ENCODE data around the gene B4GALNT2. TPM values are rescaled to one million over a fixed set of nuclear protein-coding genes. Genes with fewer than 3 reads are reported as not detected.
"Not testable (repeated sequence)": the region's sequence is repeated elsewhere in the genome, so short reads cannot be mapped to it uniquely, and the experiment has no call there.

The B4GALNT2 gene
- total RNA-seq, 4 donors from 2014 or later: 0.04 to 0.98 (median 0.80) TPM

DNA sequence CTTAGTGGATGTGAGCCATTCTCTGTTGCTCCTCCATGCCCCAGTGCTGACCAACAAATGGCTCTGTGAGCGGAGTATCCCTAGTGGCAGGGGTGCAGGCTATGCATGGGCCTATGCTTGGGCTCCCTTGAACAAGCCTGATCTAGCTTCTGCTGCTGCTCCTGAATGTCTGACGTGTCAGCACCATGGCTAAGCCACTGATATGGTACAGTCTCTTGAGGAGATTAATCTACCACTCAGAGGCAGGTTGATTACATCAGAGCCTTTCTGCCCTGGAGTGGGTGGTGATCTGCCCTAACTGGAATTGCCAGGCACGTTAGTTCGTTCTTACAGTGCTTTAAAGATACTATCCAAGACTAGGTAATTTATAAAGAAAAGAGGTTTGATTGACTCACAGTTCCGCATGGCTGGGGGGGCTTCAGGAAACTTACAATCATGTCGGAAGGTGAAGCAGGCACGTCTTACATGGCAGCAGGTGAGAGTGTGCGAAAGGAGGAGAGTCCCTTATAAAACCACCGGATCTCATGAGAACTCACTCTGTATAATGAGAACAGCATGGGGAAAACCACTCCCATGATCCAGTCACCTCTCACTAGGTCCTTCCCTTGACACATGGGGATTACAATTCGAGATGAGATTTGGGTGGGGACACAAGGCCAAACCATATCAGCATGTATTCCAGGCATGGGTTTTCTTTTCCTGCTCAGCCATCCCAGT lies 41.5 kb upstream of the B4GALNT2 start:
- no peak for TF ChIP-seq POLR2A (IDR thresholded peaks at IDR 0.05)
- TF ChIP-seq, protein P1, sequence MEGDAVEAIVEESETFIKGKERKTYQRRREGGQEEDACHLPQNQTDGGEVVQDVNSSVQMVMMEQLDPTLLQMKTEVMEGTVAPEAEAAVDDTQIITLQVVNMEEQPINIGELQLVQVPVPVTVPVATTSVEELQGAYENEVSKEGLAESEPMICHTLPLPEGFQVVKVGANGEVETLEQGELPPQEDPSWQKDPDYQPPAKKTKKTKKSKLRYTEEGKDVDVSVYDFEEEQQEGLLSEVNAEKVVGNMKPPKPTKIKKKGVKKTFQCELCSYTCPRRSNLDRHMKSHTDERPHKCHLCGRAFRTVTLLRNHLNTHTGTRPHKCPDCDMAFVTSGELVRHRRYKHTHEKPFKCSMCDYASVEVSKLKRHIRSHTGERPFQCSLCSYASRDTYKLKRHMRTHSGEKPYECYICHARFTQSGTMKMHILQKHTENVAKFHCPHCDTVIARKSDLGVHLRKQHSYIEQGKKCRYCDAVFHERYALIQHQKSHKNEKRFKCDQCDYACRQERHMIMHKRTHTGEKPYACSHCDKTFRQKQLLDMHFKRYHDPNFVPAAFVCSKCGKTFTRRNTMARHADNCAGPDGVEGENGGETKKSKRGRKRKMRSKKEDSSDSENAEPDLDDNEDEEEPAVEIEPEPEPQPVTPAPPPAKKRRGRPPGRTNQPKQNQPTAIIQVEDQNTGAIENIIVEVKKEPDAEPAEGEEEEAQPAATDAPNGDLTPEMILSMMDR (IDR thresholded peaks at IDR 0.05): no peak
- DNase-seq (ENCODE audit: low spot score in 2 of 2): peak; percentile 15 to 21
- H3K4me3 ChIP-seq (ENCODE audit: low read depth, poor library complexity, severe bottlenecking): no peak overlapping the region
- WGBS, 2 donors: 47 to 63% methylated on average over 10 of the region's 10 CpGs
- intact Hi-C loops (cut with DNase I; ENCODE audit: low total_unique reads): no loop called here

DNA sequence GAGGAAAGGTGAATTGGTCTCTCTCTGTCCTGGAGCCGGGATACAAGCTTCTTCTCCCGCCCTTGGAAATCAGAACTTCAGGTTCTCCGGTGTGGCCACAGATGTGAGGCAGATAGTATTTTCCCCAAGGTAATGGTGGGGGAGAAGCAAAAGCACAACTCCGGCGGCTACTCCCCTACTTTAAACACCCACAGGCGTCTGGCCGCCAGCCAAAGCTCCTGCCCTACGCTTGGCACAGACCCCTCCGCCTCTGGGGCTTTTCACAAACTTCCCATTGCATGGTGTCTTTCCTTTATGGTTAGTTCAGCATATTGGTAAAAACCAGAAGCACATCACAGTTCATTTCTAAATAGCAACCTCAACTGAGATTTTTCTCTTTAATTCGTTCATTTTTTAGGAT lies 39.4 kb upstream of the B4GALNT2 start:
- H3K4me3 ChIP-seq (ENCODE audit: low read depth, poor library complexity, severe bottlenecking): no peak overlapping the region
- peak in 1 of 2 donors; percentile 78 for DNase-seq (ENCODE audit: low spot score in 2 of 2)
- WGBS, 2 donors: 39 to 47% methylated on average over 10 of the region's 10 CpGs
- TF ChIP-seq POLR2A (IDR thresholded peaks at IDR 0.05): no peak
- TF ChIP-seq, protein P1 (IDR thresholded peaks at IDR 0.05): no peak
- intact Hi-C loops (cut with DNase I; ENCODE audit: low total_unique reads): no loop called here

DNA sequence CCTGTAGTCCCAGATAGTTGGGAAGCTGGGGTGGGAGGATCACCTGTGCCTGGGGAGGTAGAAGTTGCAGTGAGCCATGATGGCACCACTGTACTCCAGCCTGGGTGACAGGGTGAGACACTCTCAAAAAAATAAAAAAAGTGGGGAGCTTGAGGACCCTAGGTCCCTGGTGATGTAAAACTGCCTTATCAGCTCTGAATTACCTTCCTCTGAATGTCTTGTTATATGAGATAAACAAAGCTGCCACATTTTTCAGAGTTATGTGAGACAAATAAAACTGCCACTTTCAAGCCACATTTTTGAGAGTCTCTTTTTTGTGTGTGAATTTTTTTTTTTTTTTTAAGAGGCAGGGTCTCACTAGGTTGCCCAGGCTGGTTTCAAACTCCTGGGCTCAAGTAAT lies 32.0 kb upstream of the B4GALNT2 start:
- H3K4me3 ChIP-seq (ENCODE audit: low read depth, poor library complexity, severe bottlenecking): no peak overlapping the region
- TF ChIP-seq, protein P1 (IDR thresholded peaks at IDR 0.05): no peak
- no peak for TF ChIP-seq POLR2A (IDR thresholded peaks at IDR 0.05)
- DNase-seq (ENCODE audit: low spot score in 2 of 2): no peak
- intact Hi-C loops (cut with DNase I; ENCODE audit: low total_unique reads): no loop called here

DNA sequence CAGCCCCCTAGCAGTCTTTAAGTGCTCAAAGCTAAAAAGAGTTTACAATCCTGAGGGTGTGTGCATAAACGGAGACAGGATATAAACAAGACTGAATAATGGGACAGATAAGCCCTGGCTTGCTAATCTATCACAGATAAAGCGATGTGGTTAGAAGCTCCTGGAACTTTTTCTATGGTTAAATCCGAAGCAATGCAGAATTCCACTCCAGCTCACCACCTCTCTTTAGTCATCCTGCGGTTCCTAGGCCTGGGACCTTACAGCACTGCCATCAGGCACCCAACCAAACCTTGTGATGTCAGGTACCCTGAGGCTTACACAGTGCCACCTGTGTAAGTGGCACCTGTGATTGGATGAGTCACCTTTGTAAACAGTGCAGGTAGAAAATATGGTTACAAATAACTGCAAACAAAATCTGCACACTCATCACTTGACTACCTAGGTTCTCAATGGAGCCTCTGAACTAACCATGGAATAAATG lies 31.5 kb upstream of the B4GALNT2 start:
- 60 to 66% methylated on average over 4 of the region's 4 CpGs for WGBS, 2 donors
- DNase-seq (ENCODE audit: low spot score in 2 of 2): peak; percentile 32 to 42
- intact Hi-C loops (cut with DNase I; ENCODE audit: low total_unique reads): no loop called here
- H3K4me3 ChIP-seq (ENCODE audit: low read depth, poor library complexity, severe bottlenecking): no peak overlapping the region
- TF ChIP-seq, protein P1 (IDR thresholded peaks at IDR 0.05): no peak
- TF ChIP-seq POLR2A (IDR thresholded peaks at IDR 0.05): no peak

DNA sequence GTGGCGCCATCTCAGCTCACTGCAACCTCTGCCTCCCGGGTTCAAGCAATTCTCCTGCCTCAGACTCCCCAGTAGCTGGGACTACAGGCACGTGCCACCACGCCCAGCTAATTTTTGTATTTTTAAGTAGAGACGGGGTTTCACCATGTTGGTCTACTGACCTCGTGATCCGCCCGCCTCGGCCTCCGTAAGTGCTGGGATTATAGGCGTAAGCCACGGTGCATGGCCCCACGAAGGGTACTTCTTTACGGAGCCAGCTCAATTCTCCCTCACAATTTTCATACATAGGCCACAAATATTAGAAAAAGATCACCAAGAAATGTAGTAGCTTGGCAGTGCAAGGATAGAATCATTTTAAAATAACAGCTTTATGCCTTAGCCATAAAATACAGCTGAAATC lies 29.2 kb upstream of the B4GALNT2 start:
- intact Hi-C loops (cut with DNase I; ENCODE audit: low total_unique reads); H3K4me3 ChIP-seq (ENCODE audit: low read depth, poor library complexity, severe bottlenecking): not testable (repeated sequence)
- DNase-seq (ENCODE audit: low spot score in 2 of 2): peak in 1 of 2 donors; percentile 64
- 93 to 96% methylated on average over 14 of the region's 14 CpGs for whole genome bisulfite sequencing, 2 donors

DNA sequence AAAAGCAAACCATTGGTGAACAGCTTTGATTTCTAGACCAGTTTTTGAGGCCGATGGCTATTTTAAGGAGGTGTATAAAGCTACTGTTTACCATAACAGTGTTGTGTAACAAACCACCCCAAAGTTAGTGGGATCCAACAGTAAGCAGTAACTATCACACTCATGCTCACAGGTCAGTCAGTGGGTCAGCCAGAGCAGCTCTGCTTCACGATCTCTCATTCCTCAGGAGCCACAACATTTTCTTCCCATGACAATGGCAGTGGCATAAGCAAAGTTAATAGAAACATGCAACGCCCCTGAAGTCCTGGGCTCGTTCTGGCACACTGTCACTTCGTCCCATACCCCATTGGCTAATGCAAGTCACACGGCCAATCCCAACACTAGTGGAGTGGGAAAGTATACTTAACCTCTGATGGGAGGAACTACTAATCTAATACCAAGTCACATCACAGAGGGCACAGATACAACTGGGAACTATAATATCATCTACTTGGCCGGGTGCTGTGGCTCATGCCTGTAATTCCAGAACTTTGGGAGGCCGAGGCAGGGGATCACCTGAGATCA lies 28.0 kb upstream of the B4GALNT2 start:
- 78 to 83% methylated on average over 8 of the region's 8 CpGs for WGBS, 2 donors
- TF ChIP-seq POLR2A (IDR thresholded peaks at IDR 0.05): no peak
- TF ChIP-seq, protein P1 (IDR thresholded peaks at IDR 0.05): no peak
- DNase-seq (ENCODE audit: low spot score in 2 of 2): peak in 1 of 2 donors; percentile 42
- no peak overlapping the region for H3K4me3 ChIP-seq (ENCODE audit: low read depth, poor library complexity, severe bottlenecking)
- intact Hi-C loops (cut with DNase I; ENCODE audit: low total_unique reads): no loop called here
